H7 (cell line): ENCODE data around the gene DNM1. TPM values are rescaled to one million over a fixed set of nuclear protein-coding genes. Genes with fewer than 3 reads are reported as not detected.
A peak's percentile ranks its signal among the peaks of the same experiment; 100 is the strongest.

ENCODE experiments used
- DNase-seq: peaks from one replicate; pipeline ENCODE4 v3.0.0; 2012
- H3K27me3 ChIP-seq: 2 replicates; pipeline ENCODE4 v1.6.0; 2011; ENCODE audit warnings: mild to moderate bottlenecking, low read length; ENCODE audit not compliant: control insufficient read depth, insufficient read depth
- H3K36me3 ChIP-seq: replicated peaks from 2 replicates; pipeline ENCODE4 v1.5.1; 2011; ENCODE audit warnings: low read length; ENCODE audit not compliant: control insufficient read depth, insufficient read depth
- H3K4me3 ChIP-seq: 2 replicates; pipeline ENCODE4 v1.5.1; 2011; ENCODE audit warnings: low read depth, mild to moderate bottlenecking, control low read depth, low read length, moderate library complexity; ENCODE audit not compliant: insufficient read depth
- total RNA-seq: library from RNA; depleted of rRNA; stranded (reverse); fragments of >200 nt; shearing (Covaris generic); gene quantifications from 2 replicates; pipeline ENCODE4 v1.2.3, GENCODE V29; 2014

The DNM1 gene
- total RNA-seq, 1 experiment from 2014 or later = 16.9 TPM

DNA sequence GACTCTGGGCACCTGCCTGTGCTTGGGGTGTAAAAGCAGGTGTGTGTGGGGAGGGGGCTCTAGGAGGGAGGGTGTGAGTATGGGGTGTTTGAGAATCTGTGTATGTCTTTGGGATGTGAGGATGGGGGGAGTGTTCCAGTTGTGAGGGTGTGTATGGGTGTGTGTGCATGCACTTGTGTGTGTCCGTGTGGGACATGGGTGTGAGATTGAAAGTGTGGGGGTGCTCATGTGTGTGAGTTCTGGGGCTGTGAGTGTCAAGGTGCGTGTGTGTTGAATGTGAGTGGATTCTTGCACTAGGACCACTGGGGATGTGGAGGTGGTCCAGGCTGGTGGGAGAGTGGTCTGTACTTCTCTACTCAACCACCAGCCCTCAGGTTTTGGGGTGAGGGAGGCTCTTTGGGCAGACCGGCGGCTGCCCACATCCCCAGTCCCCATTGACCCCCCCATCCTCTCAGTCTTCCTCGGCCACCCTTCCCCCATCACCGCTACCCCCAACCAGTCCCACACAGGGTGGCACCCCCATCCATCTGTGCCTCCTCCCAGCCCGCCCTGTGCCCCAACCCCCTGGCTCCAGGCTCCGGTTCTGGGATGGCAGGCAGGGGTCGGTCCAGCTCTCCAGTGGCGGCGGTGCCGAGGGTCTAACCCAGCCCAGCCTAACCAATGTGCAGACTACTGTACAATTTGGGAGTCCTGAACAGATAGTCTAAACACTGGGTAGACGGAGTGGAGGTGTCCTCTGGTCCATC, 41.1 kb downstream of the DNM1 start:
- H3K27me3 ChIP-seq = no peaks in the 10 kb centered on the region
- peaks cover 7% of the 10 kb centered on the region for H3K36me3 ChIP-seq

DNA sequence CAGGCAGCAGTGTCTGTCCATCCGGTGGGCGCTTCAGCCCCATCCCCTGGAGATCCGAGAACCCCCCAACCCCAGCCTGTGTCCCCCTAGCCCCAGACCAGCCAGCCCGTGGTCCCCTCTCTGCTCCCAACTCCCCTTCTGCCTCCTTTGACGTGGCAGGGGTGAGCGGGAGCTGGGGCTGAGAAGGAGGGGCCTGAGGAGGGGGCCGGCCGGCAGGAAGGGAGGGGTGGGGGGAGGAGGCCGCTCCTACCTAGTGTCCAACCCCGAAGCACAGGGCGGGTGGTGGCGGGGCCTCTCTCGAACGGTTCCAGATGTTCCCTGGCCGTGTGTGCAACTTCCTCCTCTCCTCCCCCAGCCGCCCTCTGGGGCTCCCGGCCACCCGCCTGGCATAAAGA, 41.7 kb downstream of the DNM1 start:
- peak; percentile 96 for DNase-seq
- no peak overlapping the region for H3K4me3 ChIP-seq
- H3K27me3 ChIP-seq = no peaks in the 10 kb centered on the region
- H3K36me3 ChIP-seq = peaks cover 6% of the 10 kb centered on the region

More for the DNA sequence above, 41.1 kb downstream of the DNM1 start:
- DNase-seq = peak; percentile 68
- no peak overlapping the region for H3K4me3 ChIP-seq

DNA sequence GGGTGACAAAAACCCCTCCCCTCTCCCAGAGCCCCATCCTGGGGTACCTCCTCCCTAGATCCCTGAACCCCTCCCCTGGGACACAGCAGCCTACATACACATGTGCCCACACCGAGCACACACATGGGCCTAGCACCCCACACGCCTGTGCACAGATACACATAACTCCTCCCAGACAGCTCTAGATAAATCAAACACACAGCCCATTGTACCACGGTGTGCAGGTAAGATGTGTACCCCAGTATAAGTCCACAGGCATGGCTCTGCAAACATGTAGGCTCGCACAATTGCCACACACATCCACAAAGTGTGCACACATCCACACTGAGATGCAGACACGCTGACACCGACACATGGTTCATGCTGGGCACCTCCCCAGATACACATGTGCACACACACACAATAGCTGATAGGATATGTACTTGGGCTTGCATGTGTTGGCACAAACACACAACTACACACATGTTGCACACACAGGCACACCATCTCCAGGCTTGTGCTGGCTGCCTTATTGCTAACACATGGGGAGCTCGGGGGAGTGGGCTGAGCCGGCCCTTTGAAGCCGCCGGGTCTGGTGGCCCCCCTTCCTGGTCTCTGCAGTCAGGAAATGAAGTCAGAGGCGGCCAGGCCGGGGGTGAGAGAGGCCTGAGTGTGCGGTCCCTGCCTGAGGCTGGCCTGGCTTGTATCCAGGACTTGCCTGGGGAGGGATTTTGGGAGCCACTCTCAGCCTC, 42.4 kb downstream of the DNM1 start:
- H3K36me3 ChIP-seq = peaks cover 6% of the 10 kb centered on the region
- DNase-seq = peak; percentile 75
- no peaks in the 10 kb centered on the region for H3K27me3 ChIP-seq
- no peak overlapping the region for H3K4me3 ChIP-seq

DNA sequence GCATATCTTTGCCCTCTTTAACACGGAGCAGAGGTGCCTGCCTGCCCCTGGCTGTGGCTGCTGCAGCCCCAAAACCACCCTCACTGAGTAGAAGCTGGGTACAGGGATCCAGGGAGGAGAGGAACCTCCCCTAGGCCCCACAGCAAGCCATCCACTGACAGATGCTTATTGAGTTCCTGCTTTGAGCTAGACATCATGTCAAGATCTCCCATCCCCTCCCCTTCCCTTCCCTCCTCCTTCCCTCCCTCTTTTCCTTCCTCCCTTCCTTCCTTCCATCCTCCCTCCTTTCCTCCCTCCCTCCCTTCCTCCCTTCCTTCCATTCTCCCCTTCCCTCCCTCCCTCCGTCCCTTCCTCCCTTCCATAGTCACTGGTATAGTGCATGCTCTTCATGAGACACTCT, 43.3 kb downstream of the DNM1 start:
- Histone ChIP-seq H3K36me3 (peaks cover 5% of the 10 kb centered on the region; the same call in 1 of the 2 replicates), H3K4me3 (no peak overlapping the region), H3K27me3 (no peaks in the 10 kb centered on the region)
- DNase-seq = no peak

DNA sequence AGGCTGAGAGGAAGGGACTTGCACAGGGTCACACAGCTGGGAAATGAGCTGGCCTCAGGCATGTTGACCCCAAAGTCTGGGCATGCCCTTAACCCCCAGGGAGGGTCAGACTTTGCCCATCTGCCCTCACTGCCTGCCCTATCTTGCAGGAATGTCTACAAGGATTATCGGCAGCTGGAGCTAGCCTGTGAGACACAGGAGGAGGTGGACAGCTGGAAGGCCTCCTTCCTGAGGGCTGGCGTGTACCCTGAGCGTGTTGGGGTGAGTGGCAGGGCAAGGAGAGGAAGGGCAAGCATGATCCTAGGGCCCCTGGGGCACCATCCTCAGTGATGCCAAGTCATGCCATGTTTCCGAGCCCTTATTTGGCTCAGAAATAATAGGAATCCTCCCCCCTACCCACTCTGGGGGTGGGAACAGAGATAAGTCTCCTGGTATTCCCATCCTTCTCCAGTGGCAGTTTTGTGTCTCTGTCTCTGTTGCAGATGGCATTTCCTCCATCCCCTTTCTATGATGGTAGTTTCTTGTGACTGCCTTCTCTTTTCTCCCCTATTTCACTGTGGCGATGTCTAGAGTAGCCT, 44.1 kb downstream of the DNM1 start:
- Histone ChIP-seq H3K36me3 (peaks cover 5% of the 10 kb centered on the region), H3K4me3 (no peak overlapping the region), H3K27me3 (no peaks in the 10 kb centered on the region)
- no peak for DNase-seq

DNA sequence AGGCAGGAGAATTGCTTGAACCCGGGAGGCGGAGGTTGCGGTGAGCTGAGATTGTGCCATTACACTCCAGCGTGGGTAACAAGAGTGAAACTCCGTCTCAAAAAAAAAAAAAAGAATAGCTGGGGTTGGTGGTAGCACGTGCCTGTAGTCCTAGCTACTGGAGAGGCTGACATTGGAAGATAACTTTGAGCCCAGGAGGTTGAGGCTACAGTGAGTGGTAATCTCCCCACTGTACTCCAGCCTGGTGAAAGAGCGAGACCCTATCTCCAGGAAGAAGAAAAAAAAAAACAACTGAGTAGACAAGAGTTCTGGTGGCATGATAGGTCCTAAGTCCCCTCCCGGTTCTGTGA, 46.4 kb downstream of the DNM1 start:
- no peaks in the 10 kb centered on the region for H3K27me3 ChIP-seq
- peaks cover 5% of the 10 kb centered on the region for H3K36me3 ChIP-seq
- no peak for DNase-seq
- H3K4me3 ChIP-seq = peak overlapping the region; percentile 58

DNA sequence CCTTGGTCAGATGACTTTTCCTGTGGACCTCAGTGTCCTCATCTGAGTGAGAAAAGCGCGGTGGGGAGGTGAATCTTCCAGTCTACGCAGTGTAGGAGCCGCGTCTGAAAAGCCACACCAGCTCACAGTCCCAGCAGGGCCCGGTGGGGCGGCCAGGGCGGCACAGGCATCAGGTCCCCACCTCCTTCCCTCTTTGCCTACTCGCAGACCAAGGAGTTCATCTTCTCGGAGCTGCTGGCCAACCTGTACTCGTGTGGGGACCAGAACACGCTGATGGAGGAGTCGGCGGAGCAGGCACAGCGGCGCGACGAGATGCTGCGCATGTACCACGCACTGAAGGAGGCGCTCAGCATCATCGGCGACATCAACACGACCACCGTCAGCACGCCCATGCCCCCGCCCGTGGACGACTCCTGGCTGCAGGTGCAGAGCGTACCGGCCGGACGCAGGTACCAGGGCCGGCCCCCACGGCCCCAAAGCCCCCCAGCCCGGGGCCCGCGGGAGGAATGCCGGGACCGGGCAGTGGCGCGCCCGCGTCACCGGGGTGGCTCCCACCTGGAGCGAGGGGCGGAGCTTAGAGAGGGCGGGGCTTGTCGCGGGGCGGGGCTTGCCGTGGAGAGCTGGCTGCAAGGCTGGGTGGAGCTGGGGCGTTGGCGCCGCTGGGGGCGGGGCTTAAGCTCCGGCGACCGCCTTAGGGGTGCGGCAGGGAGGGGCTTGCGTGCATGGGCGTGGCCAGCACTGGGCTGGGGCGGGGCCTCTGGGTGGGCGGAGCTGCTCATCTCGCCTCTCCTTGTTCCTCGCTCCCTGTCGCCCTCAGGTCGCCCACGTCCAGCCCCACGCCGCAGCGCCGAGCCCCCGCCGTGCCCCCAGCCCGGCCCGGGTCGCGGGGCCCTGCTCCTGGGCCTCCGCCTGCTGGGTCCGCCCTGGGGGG, 47.0 kb downstream of the DNM1 start:
- Histone ChIP-seq H3K4me3 (peak overlapping the region; percentile 58), H3K27me3 (no peaks in the 10 kb centered on the region), H3K36me3 (peaks cover 5% of the 10 kb centered on the region)
- peak; percentile 76 for DNase-seq

DNA sequence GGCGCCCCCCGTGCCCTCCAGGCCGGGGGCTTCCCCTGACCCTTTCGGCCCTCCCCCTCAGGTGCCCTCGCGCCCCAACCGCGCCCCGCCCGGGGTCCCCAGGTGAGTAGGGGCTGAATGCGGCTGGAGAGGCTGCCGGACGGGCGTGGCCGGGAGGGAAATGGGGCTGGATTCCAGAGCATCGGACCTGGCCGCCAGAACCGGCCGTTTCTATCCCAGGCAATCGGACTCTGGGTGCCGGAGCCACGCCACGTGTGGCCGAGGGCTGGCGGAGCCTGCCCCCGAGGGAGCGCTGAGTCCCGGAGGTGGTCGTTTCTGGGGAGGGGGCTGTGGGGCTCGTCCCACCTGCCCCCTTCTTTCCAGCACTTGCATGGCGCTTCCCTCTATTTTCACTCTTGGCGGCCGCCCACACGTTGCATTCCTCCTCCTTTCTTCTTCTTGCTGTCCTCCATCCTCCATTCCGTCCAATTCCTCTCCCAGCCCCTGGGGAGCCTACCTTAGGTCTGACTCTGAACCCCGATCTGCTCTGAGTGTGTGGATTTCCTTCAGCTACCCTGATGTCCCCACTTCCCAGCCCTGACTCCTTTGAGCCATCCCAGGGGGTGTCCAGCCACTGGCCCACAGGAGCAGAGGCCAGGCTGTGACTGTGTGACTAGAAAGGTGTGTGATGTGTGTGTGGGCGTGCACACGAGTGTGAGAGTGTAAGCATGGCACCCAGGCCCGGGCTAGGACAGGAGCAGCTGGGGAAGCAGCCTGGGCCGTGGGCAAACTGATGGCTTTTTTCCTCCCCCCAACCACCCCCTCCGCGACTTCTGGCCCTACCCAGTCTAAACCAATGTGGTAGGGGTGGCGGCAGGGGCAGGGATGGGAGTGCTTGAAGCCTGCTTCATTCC, 47.9 kb downstream of the DNM1 start:
- DNase-seq = peak; percentile 39
- Histone ChIP-seq H3K27me3 (no peaks in the 10 kb centered on the region), H3K36me3 (peaks cover 5% of the 10 kb centered on the region), H3K4me3 (peak overlapping the region; percentile 50; the same call in 1 of the 2 replicates)

DNA sequence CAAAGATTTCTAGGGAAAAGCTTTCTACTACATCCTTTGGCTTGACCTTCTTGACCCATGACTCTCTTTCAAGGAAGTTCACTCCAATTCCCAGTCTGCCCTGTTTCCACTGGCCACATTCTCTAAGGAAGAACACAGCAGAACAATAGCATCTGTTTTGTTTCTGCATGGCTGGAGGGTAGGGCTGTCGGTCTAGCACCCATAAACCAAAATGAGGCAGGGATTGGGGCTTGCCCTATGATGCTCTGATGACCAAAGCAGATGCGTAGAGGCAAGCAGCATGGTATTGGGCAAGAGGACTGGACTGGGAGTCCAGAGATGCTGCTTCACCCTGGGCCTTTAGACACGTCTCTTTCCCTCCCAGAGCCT, 48.5 kb downstream of the DNM1 start:
- no peak overlapping the region for H3K4me3 ChIP-seq
- H3K27me3 ChIP-seq = no peaks in the 10 kb centered on the region
- DNase-seq = peak; percentile 11
- H3K36me3 ChIP-seq = peaks cover 5% of the 10 kb centered on the region

DNA sequence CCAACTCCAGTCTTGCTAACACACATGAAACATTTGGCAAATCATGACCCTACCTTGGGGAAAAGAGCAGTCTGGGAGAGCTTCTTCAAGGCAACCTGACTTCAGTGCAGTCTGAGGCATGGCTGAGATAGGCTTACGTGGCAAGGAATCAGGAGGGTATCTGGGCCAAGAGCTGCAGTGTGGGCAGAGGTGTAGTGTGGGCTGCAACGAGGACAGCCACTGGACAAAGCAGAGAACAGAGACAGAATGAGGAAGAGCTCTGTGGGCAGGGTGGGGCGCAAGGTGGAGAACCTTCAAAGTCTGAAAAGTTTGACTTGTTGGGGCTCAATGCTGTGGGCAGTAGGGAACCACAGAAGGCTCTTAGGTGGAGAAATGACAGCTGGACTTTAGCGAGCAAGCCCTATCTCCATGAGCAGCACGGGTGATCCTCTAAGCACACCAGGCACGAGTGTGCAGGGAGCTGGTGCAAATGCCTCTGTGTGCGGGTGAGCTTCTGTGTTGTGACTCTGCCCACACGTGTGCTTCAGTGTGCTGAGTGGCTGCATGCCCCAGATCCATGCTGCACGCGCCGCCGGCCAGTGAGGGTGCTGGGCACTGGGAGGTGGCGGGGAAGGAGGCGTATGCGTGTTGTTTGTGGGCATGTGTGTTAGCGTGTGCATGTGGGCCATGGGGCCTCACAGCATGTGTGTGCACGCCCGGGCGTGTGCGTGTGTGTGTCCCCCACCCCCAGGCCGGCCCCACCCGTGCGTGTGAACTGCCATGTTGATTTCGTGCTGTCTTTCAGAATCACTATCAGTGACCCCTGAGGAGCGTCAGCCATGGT, 49.3 kb downstream of the DNM1 start:
- Histone ChIP-seq H3K27me3 (no peaks in the 10 kb centered on the region), H3K36me3 (peaks cover 6% of the 10 kb centered on the region), H3K4me3 (no peak overlapping the region)
- DNase-seq = no peak

DNA sequence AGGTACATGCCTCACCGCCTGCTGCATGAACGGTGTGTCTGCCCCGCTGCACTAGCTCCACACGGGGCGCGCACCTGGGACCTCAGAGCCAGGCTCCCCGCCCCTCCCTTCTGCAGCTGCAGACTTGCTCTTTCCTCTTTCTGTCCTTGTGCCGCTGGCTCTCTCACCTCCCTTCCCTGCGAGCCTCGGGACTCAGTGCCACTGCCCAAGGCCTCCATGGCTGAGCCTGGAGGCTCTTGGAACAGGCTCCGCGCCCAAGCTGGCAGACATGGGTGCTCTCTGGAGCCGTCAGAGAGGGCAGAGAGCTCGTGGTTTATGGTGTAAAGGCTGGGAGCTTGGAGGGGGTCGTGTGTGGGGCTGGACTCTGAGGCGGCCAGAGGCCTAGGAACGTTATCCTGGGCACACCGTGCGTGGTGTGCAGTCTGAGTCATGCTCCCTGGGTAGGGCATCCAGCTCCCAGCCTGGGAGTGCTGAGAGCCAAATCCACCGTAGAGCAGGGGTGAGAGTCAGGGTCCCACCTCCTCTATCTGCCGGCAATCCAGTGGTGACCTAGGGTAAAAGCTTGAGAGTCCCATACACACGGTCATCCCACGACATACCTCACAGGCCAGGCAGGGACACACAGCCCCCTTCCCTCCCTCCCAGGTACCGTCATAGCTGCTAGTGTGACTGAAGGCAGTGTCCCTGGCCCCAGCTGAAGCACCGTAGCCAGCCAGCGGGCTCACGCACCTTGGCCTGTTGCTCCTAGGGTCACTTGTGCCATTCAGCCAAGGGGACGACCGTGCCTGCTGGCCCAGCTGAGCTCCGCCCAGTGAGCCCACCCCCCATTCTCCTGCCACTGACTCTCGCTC, 50.2 kb downstream of the DNM1 start:
- no peaks in the 10 kb centered on the region for H3K27me3 ChIP-seq
- DNase-seq = peak; percentile 43
- no peak overlapping the region for H3K4me3 ChIP-seq

DNA sequence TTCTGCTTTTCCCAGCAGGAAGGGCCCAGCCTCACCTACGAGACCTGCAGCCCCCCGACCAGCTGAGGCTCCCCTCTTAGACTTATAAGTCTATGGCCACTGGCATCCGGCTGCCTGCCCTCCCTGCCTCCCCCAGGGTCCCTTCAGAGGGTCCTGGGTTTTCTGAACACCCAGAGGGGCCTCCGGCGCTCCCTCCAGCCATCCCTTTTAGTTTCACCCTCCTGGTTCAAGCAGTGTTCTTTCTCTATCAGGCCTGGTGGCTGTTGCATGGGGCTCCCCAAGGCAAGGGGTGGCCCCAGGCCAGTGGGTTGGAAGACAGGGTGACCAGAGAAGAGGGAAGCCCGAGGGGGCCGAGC, 50.8 kb downstream of the DNM1 start:
- no peaks in the 10 kb centered on the region for H3K27me3 ChIP-seq
- DNase-seq = peak; percentile 19
- no peak overlapping the region for H3K4me3 ChIP-seq
- peaks cover 12% of the 10 kb centered on the region for H3K36me3 ChIP-seq

More for the DNA sequence above, 50.2 kb downstream of the DNM1 start:
- peaks cover 8% of the 10 kb centered on the region for H3K36me3 ChIP-seq
